NCI-H748 (cell line): ENCODE results near the gene SLC52A1.

ENCODE experiments used
- DNase-seq: peaks from one replicate; lab custom pipeline; 2025; ENCODE audit not compliant: unreplicated experiment; lab: John Stamatoyannopoulos, UW

The SLC52A1 gene

GRCh38 chr17:4994081-4994595, 41.1 kb downstream of the SLC52A1 start:
- DNase-seq, result no peak

DNA sequence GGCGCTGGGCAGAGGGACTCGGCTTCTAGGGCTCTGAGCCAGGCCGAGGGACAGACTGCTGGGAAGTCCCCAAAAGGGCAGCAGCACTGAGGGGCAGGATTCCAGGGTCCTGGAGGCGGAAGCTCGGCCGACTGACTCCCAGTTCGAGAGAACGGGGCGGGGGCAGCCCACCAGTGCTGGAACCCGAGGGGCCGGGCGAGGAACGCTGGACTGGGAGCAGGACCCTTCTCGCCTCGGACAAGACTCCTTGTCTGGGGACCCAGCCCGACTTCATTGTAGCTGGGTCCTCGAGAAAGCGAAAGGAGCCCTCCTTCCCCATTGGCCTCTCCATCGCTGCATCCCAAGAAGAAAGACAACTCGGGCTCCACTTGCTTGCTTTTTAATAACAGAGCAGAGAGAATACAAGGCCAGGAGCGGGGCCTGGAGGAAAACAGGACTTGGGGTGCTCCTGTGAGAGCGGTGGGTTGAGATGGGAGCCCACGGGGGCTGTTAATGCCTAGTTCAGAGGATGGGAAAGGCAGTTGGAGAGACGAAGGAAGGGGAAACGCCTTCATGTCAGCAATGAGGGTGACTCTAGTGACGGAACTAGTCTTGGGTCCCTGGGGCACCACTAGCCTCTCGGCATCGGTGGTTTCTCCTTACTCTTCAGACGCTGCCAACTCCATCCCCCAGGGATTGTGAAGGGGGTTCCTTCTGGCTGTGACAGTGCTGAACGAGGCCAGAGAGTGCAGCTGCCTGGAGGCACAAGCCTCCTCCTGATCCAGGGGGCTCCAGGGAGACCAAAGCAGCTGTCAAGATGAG, 47.3 kb downstream of the SLC52A1 start:
- no peak for DNase-seq

DNA sequence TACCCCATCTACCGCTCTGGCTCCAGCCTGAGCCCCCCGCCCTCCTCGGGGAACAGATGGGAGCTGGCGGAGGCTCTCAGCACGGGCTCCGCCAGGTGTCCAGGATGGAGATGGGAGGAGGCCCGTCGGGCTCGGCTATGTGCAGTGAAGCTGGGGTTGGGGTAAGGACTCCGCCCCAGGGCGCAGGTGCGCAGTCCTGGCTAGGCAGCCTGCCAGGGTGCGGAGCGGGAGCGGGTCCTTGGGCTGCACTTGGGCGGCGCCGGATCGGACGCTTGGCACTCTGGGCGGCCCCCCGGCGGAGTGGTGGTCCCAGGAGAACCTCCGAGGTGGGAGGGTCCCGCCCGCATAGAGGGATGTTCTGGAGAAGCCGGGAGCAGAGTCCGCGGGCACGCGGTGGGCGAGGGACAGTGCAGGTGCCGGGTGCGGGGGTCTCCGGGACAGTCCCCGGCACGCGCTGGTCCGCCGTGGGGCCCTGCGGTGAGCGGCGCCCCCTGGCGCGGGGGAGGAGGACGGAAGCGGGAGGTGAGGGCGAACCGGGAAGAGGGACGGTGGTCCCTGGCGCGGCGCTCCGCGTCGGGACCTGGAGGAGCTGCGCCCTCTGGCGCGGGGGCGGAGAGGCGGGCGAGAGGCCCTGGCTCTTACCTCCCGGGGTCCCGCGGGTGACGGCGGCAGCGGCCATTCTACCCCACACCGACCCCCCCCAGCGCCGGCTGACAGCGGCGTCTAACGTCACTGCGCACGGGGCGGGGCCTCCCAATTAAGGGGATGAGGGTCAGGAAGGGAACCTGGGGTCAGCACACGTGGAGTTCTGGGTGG, 48.1 kb downstream of the SLC52A1 start, which contains the start of gene CAMTA2:
TSS of gene CAMTA2 (minus strand) at position 725 of the 816 bp plus-strand sequence. CDS start 1,453 bp downstream, outside the sequence.
- peak; percentile 89 for DNase-seq

DNA sequence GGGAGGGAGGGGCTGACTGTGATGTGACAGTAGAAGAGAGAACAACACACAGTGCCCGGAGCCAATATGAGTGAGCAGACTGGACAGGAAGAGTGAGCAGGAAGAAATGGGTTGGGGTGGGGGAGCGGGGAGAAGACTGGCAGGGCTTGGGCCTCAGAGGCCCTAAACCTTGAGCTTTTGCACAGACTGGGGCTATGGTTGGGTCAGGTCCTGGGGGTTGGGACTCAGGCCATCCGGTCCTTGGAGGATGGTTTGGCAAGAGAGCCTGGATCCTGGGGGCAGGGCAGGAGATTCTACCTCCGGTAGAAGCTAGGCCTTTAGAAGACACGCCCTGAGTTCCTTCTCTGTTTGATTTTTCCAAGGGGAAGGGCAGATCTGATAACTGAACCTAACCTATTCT, 48.8 kb downstream of the SLC52A1 start:
- DNase-seq, result no peak
